Bronchial epithelial cell (primary cell): ENCODE results near the gene PCK1. TPM values are rescaled to one million over a fixed set of nuclear protein-coding genes. Genes with fewer than 3 reads are reported as not detected.

ENCODE experiments used
- DNase-seq: peaks from one replicate; pipeline ENCODE4 v3.0.0-alpha.2; 2010; ENCODE audit warnings: low read depth
- FAIRE-seq: peaks from 2 replicates; lab custom pipeline; 2011; peaks lifted over from hg19 to GRCh38; lab: Jason Lieb, UNC
- H3K27me3 ChIP-seq: 2 replicates; pipeline ENCODE4 v1.5.1; 2011; ENCODE audit warnings: low read length; ENCODE audit not compliant: control insufficient read depth, insufficient read depth
- H3K36me3 ChIP-seq: 2 replicates; pipeline ENCODE4 v1.5.1; 2011; ENCODE audit warnings: low read length; ENCODE audit not compliant: control insufficient read depth, insufficient read depth
- H3K4me3 ChIP-seq: 2 replicates; pipeline ENCODE4 v1.5.1; 2011; ENCODE audit warnings: mild to moderate bottlenecking, low read depth, low read length, control low read depth
- CTCF ChIP-seq: IDR thresholded peaks from 2 replicates; pipeline ENCODE4 v1.5.1; 2011; ENCODE audit warnings: mild to moderate bottlenecking, moderate library complexity, low read length, control low read depth, inconsistent platforms; ENCODE audit not compliant: insufficient read depth, severe bottlenecking
- total RNA-seq: library from RNA; depleted of rRNA; stranded (reverse); fragments of >200 nt; gene quantifications from 2 replicates; pipeline ENCODE4 v1.2.1, GENCODE V29; 2014

PCK1 gene
- total RNA-seq, 1 donor from 2014 or later = not detected

- Histone ChIP-seq H3K27me3 (peaks cover 15% of the 10 kb centered on the region), H3K4me3 (no peak overlapping the region), H3K36me3 (no peaks in the 10 kb centered on the region)
- DNase-seq (no peak), FAIRE-seq (no peak)
- TF ChIP-seq CTCF = no peak
These were observed 56.3 kb downstream of the PCK1 start for GRCh38 chr20:57617079-57617795.

Other genes with a start within 250 kb of the PCK1 start
- gene SPO11, start 231.3 kb upstream of the PCK1 start, total RNA-seq = not detected in 2 replicates
- gene RAE1, start 209.9 kb upstream of the PCK1 start, total RNA-seq = 21.6 and 25.1 TPM in 2 replicates
- 6.8 and 7.6 TPM in 2 replicates for gene RBM38, start 169.7 kb upstream of the PCK1 start, total RNA-seq
- not detected in 2 replicates for gene CTCFL, start 36.0 kb upstream of the PCK1 start, total RNA-seq
- not detected in 2 replicates for gene ZBP1, start 59.3 kb downstream of the PCK1 start, total RNA-seq
- gene PMEPA1, start 148.9 kb downstream of the PCK1 start, total RNA-seq = 7.6 and 51.1 TPM in 2 replicates